Measurements from ENCODE around the gene TBC1D5. TPM values are rescaled to one million over a fixed set of nuclear protein-coding genes. Genes with fewer than 3 reads are reported as not detected.
A peak's percentile ranks its signal among the peaks of the same experiment; 100 is the strongest.

TBC1D5 gene
- polyA plus RNA-seq, 2 of the 4 experiments (the other 2 are of a cell fraction), result 36.7 to 72.2 TPM

- TF ChIP-seq ELK1 (IDR thresholded peaks at IDR 0.05; ENCODE audit: low read depth, low read length) (no peak), E2F6 (IDR thresholded peaks at IDR 0.05; ENCODE audit: borderline replicate concordance, low read depth) (no peak), POLR2AphosphoS2 (conservative IDR thresholded peaks at IDR 0.05; ENCODE audit: low read length) (no peak), KDM1A (IDR thresholded peaks at IDR 0.05; ENCODE audit: low read depth) (no peak), KDM5A (IDR thresholded peaks at IDR 0.05) (no peak), EP300 (IDR thresholded peaks at IDR 0.05) (peak in 1 of 2 experiments; percentile 6; a peak in 1 of 5 replicates), CBX8 (IDR thresholded peaks at IDR 0.05) (no peak), GATA3 (IDR thresholded peaks at IDR 0.05; ENCODE audit: borderline replicate concordance) (peak; percentile 96)
Measured at GRCh38 chr3:17515445-17516234, 226.8 kb downstream of the TBC1D5 start (continued).

GRCh38 chr3:17514597-17514996 lies 227.8 kb downstream of the TBC1D5 start:
- ATAC-seq, result no peak
- Histone ChIP-seq H3K4me1 (peaks cover 58% of the 10 kb centered on the region), H3K4me2 (peak overlapping the region; percentile 54; the same call in 2 of the 3 replicates), H3K27ac (no peak overlapping the region), H3K4me3 (no peak overlapping the region), H3K9me3 (no peaks in the 10 kb centered on the region)
- TF ChIP-seq ZNF302 (CRISPR knock-in tag; IDR thresholded peaks at IDR 0.05), result no peak
- no peak for FAIRE-seq
- ChIA-PET CTCF (no interaction called here), POLR2A (no interaction called here)
- DNase-seq (ENCODE audit: low read depth in 1 of 2, low spot score in 1 of 2), result no peak

GRCh38 chr3:17510265-17510664 lies 232.2 kb downstream of the TBC1D5 start:
- no peak for DNase-seq (ENCODE audit: low read depth in 1 of 2, low spot score in 1 of 2)
- H3K9me3 ChIP-seq, result no peaks in the 10 kb centered on the region
- 0 out of 6 replicates have a peak, but pooled peaks of 1 of the 2 experiments have one; percentile 27 for ATAC-seq
- H3K27ac ChIP-seq, result no peak overlapping the region
- WGBS (ENCODE audit: missing lambda C conversion rate), result 55% methylated on average over 4 of the region's 4 CpGs
- FAIRE-seq, result no peak
- peaks cover 53% of the 10 kb centered on the region for H3K4me1 ChIP-seq
- ChIA-PET POLR2A (no interaction called here), CTCF (no interaction called here)
- no peak overlapping the region for H3K4me2 ChIP-seq
- H3K4me3 ChIP-seq, result no peak overlapping the region
- TF ChIP-seq HOXA7 (CRISPR knock-in tag; IDR thresholded peaks at IDR 0.05), result no peak

GRCh38 chr3:17508180-17508752 lies 234.2 kb downstream of the TBC1D5 start:
- Histone ChIP-seq H3K9me3 (no peaks in the 10 kb centered on the region), H3K4me2 (no peak overlapping the region), H3K4me3 (no peak overlapping the region), H3K4me1 (peaks cover 40% of the 10 kb centered on the region), H3K27ac (no peak overlapping the region)
- DNase-seq (ENCODE audit: low read depth in 1 of 2, low spot score in 1 of 2) (no peak), ATAC-seq (no peak; a peak in 1 of 6 replicates), FAIRE-seq (no peak)
- 90% methylated on average over 4 of the region's 4 CpGs for WGBS (ENCODE audit: missing lambda C conversion rate)
- POLR2A ChIA-PET, result no interaction called here
- TF ChIP-seq RAD21 (conservative IDR thresholded peaks at IDR 0.05 in 1 of 2, IDR thresholded peaks at IDR 0.05 in 1 of 2) (no peak), HMGXB4 (CRISPR knock-in tag; IDR thresholded peaks at IDR 0.05; ENCODE audit: borderline replicate concordance) (no peak), SMC3 (IDR thresholded peaks at IDR 0.05) (no peak), KDM1A (IDR thresholded peaks at IDR 0.05; ENCODE audit: low read depth) (no peak), MAZ (IDR thresholded peaks at IDR 0.05; ENCODE audit: borderline replicate concordance, low read depth, low read length) (no peak), ZSCAN20 (CRISPR knock-in tag; IDR thresholded peaks at IDR 0.05) (no peak), GATA3 (IDR thresholded peaks at IDR 0.05; ENCODE audit: borderline replicate concordance) (no peak), HES2 (IDR thresholded peaks at IDR 0.05) (no peak), NFE2L2 (conservative IDR thresholded peaks at IDR 0.05; ENCODE audit: low read length) (no peak), EHF (CRISPR knock-in tag; IDR thresholded peaks at IDR 0.05) (no peak), HOXB5 (CRISPR knock-in tag; IDR thresholded peaks at IDR 0.05) (no peak), MAFK (IDR thresholded peaks at IDR 0.05; ENCODE audit: partially characterized antibody) (no peak), ESRRA (IDR thresholded peaks at IDR 0.05; ENCODE audit: borderline replicate concordance, low read length) (no peak), PHF8 (IDR thresholded peaks at IDR 0.05; ENCODE audit: borderline replicate concordance, low read depth) (no peak)
- CTCF ChIA-PET, result no interaction called here

Data from A549 (cell line).